ENCODE measurements around the gene PSMB1.

- no peak for TF ChIP-seq CTCF (IDR thresholded peaks at IDR 0.05)
- no peak for TF ChIP-seq POLR2A (IDR thresholded peaks at IDR 0.05)
These were observed 59.8 kb downstream of the PSMB1 start for GRCh38 chr6:170493354-170493753.
